Activated T-cell treated with anti-CD3 and anti-CD28 coated beads, Interleukin-2, amount 50 U/mL, for 72 hours (primary cell): ENCODE measurements around the gene ARHGAP22. TPM values are rescaled to one million over a fixed set of nuclear protein-coding genes. Genes with fewer than 3 reads are reported as not detected.

Experiments
- ATAC-seq, 2 donors: fragments of 150-1000 bp; cut with Tn5 transposase; replicated peaks in 1 of 2; 2 replicates each; pipeline ENCODE4 v1.10.0; 2021; ENCODE audit warnings: moderate library complexity in 2 of 2, mild to moderate bottlenecking in 1 of 2
- DNase-seq, 2 donors: peaks; one replicate each; pipeline ENCODE4 v3.0.0; 2021 to 2022; ENCODE audit warnings: mixed read lengths in 1 of 2
- H3K27ac Mint-ChIP-seq: one replicate; pipeline ENCODE4 v1.8.0; 2022; ENCODE audit warnings: mild to moderate bottlenecking, moderate library complexity, mixed read lengths
- H3K27me3 Mint-ChIP-seq: one replicate; pipeline ENCODE4 v1.8.0; 2022; ENCODE audit warnings: low read depth, mixed read lengths
- H3K36me3 Mint-ChIP-seq, 2 donors: one replicate each; pipeline ENCODE4 v1.8.0; 2022; ENCODE audit warnings: mixed read lengths in 2 of 2, mild to moderate bottlenecking in 1 of 2; ENCODE audit not compliant: insufficient read depth in 2 of 2
- H3K4me1 Mint-ChIP-seq: one replicate; pipeline ENCODE4 v1.8.0; 2022; ENCODE audit warnings: low read depth, mixed read lengths
- H3K4me3 Mint-ChIP-seq, 2 donors: one replicate each; pipeline ENCODE4 v1.8.0; 2022; ENCODE audit warnings: mild to moderate bottlenecking in 2 of 2, mixed read lengths in 2 of 2, moderate library complexity in 2 of 2
- H3K9me3 Mint-ChIP-seq, 2 donors: one replicate each; pipeline ENCODE4 v1.8.0; 2022; ENCODE audit warnings: mixed read lengths in 2 of 2
- total RNA-seq, 2 donors: library from RNA; stranded (reverse); gene quantifications; one replicate each; pipeline ENCODE4 v1.2.3, GENCODE V29; 2022

Gene ARHGAP22
- total RNA-seq, 2 donors from 2014 or later = not detected

- no peaks in the 10 kb centered on the region for H3K9me3 Mint-ChIP-seq
- H3K36me3 Mint-ChIP-seq = no peaks in the 10 kb centered on the region
- DNase-seq (no peak), ATAC-seq (no peak)
- H3K27ac Mint-ChIP-seq = no peak overlapping the region
- no peaks in the 10 kb centered on the region for H3K27me3 Mint-ChIP-seq
- no peak overlapping the region for H3K4me3 Mint-ChIP-seq
- H3K4me1 Mint-ChIP-seq = no peaks in the 10 kb centered on the region
These were observed 154.6 kb downstream of the ARHGAP22 start for GRCh38 chr10:48450233-48450740.

- Mint-ChIP-seq H3K9me3 (no peaks in the 10 kb centered on the region), H3K4me1 (no peaks in the 10 kb centered on the region), H3K4me3 (no peak overlapping the region), H3K27me3 (no peaks in the 10 kb centered on the region), H3K36me3 (no peaks in the 10 kb centered on the region), H3K27ac (no peak overlapping the region)
- DNase-seq (no peak), ATAC-seq (no peak)
These were observed 155.2 kb downstream of the ARHGAP22 start for GRCh38 chr10:48449501-48450232.

- H3K27me3 Mint-ChIP-seq = no peaks in the 10 kb centered on the region
- H3K9me3 Mint-ChIP-seq = no peaks in the 10 kb centered on the region
- no peaks in the 10 kb centered on the region for H3K36me3 Mint-ChIP-seq
- no peak for DNase-seq
- no peaks in the 10 kb centered on the region for H3K4me1 Mint-ChIP-seq
- no peak overlapping the region for H3K4me3 Mint-ChIP-seq
- ATAC-seq = no peak
- no peak overlapping the region for H3K27ac Mint-ChIP-seq
These were observed 156.1 kb downstream of the ARHGAP22 start for GRCh38 chr10:48448796-48449195.

- DNase-seq (no peak), ATAC-seq (no peak)
- H3K27ac Mint-ChIP-seq = no peak overlapping the region
- no peaks in the 10 kb centered on the region for H3K9me3 Mint-ChIP-seq
- no peaks in the 10 kb centered on the region for H3K4me1 Mint-ChIP-seq
- no peaks in the 10 kb centered on the region for H3K36me3 Mint-ChIP-seq
- no peaks in the 10 kb centered on the region for H3K27me3 Mint-ChIP-seq
- no peak overlapping the region for H3K4me3 Mint-ChIP-seq
These were observed 157.3 kb downstream of the ARHGAP22 start for GRCh38 chr10:48447356-48448215.

GRCh38 chr10:48446785-48447184, 158.1 kb downstream of the ARHGAP22 start:
- Mint-ChIP-seq H3K9me3 (no peaks in the 10 kb centered on the region), H3K4me1 (no peaks in the 10 kb centered on the region), H3K27me3 (no peaks in the 10 kb centered on the region), H3K4me3 (no peak overlapping the region), H3K36me3 (no peaks in the 10 kb centered on the region), H3K27ac (no peak overlapping the region)
- DNase-seq (no peak), ATAC-seq (no peak)

GRCh38 chr10:48445932-48446331, 158.9 kb downstream of the ARHGAP22 start:
- no peaks in the 10 kb centered on the region for H3K4me1 Mint-ChIP-seq
- no peaks in the 10 kb centered on the region for H3K27me3 Mint-ChIP-seq
- DNase-seq = no peak
- no peak for ATAC-seq
- H3K27ac Mint-ChIP-seq = no peak overlapping the region
- H3K36me3 Mint-ChIP-seq = no peaks in the 10 kb centered on the region
- no peak overlapping the region for H3K4me3 Mint-ChIP-seq
- H3K9me3 Mint-ChIP-seq = no peaks in the 10 kb centered on the region

- Mint-ChIP-seq H3K9me3 (no peaks in the 10 kb centered on the region), H3K36me3 (no peaks in the 10 kb centered on the region), H3K4me1 (no peaks in the 10 kb centered on the region), H3K4me3 (no peak overlapping the region), H3K27me3 (no peaks in the 10 kb centered on the region), H3K27ac (no peak overlapping the region)
- no peak for DNase-seq
- ATAC-seq = peak in 1 of 2 donors; percentile 24
These were observed 159.7 kb downstream of the ARHGAP22 start for GRCh38 chr10:48444861-48445841.

GRCh38 chr10:48444266-48444665, 160.6 kb downstream of the ARHGAP22 start:
- DNase-seq (no peak), ATAC-seq (no peak)
- H3K4me1 Mint-ChIP-seq = no peaks in the 10 kb centered on the region
- H3K27ac Mint-ChIP-seq = no peak overlapping the region
- H3K4me3 Mint-ChIP-seq = no peak overlapping the region
- no peaks in the 10 kb centered on the region for H3K36me3 Mint-ChIP-seq
- no peaks in the 10 kb centered on the region for H3K27me3 Mint-ChIP-seq
- no peaks in the 10 kb centered on the region for H3K9me3 Mint-ChIP-seq

GRCh38 chr10:48442809-48443177, 162.1 kb downstream of the ARHGAP22 start:
- Mint-ChIP-seq H3K27ac (no peak overlapping the region), H3K27me3 (no peaks in the 10 kb centered on the region), H3K36me3 (no peaks in the 10 kb centered on the region), H3K9me3 (no peaks in the 10 kb centered on the region), H3K4me1 (no peaks in the 10 kb centered on the region), H3K4me3 (no peak overlapping the region)
- no peak for DNase-seq
- ATAC-seq = no peak

GRCh38 chr10:48442090-48442808, 162.6 kb downstream of the ARHGAP22 start:
- no peak overlapping the region for H3K27ac Mint-ChIP-seq
- ATAC-seq (no peak), DNase-seq (no peak)
- no peaks in the 10 kb centered on the region for H3K27me3 Mint-ChIP-seq
- no peaks in the 10 kb centered on the region for H3K4me1 Mint-ChIP-seq
- H3K9me3 Mint-ChIP-seq = no peaks in the 10 kb centered on the region
- no peaks in the 10 kb centered on the region for H3K36me3 Mint-ChIP-seq
- no peak overlapping the region for H3K4me3 Mint-ChIP-seq

GRCh38 chr10:48440771-48441170, 164.1 kb downstream of the ARHGAP22 start:
- H3K9me3 Mint-ChIP-seq = no peaks in the 10 kb centered on the region
- no peak overlapping the region for H3K27ac Mint-ChIP-seq
- no peak for DNase-seq
- H3K27me3 Mint-ChIP-seq = no peaks in the 10 kb centered on the region
- ATAC-seq = no peak
- H3K4me3 Mint-ChIP-seq = no peak overlapping the region
- peaks cover 0 to 2% of the 10 kb centered on the region in 2 donors for H3K36me3 Mint-ChIP-seq
- H3K4me1 Mint-ChIP-seq = no peaks in the 10 kb centered on the region

- ATAC-seq = no peak
- Mint-ChIP-seq H3K36me3 (peaks cover 0 to 2% of the 10 kb centered on the region in 2 donors), H3K9me3 (no peaks in the 10 kb centered on the region), H3K27me3 (no peaks in the 10 kb centered on the region), H3K4me3 (no peak overlapping the region), H3K27ac (no peak overlapping the region), H3K4me1 (no peaks in the 10 kb centered on the region)
- DNase-seq = no peak
These were observed 165.3 kb downstream of the ARHGAP22 start for GRCh38 chr10:48439581-48440041.
